Subcutaneous adipose tissue (tissue), 4 donors: Measurements from ENCODE around the gene STRBP. TPM values are rescaled to one million over a fixed set of nuclear protein-coding genes. Genes with fewer than 3 reads are reported as not detected.

Source experiments
- total RNA-seq, 4 donors: library from RNA; depleted of rRNA; stranded (reverse); fragments of >200 nt; gene quantifications; one replicate each; pipeline ENCODE4 v1.1.0, GENCODE V29; 2016
- TF ChIP-seq, protein P1 (sequence below): fragments of 450-650 bp; IDR thresholded peaks from one replicate; pipeline ENCODE4 v1.5.1; 2016; ENCODE audit warnings: low read depth, mild to moderate bottlenecking, control low read depth, antibody characterized with exemption, moderate library complexity

Gene STRBP
- total RNA-seq, 4 donors from 2014 or later, result 6.6 to 11.3 (median 10.0) TPM

DNA sequence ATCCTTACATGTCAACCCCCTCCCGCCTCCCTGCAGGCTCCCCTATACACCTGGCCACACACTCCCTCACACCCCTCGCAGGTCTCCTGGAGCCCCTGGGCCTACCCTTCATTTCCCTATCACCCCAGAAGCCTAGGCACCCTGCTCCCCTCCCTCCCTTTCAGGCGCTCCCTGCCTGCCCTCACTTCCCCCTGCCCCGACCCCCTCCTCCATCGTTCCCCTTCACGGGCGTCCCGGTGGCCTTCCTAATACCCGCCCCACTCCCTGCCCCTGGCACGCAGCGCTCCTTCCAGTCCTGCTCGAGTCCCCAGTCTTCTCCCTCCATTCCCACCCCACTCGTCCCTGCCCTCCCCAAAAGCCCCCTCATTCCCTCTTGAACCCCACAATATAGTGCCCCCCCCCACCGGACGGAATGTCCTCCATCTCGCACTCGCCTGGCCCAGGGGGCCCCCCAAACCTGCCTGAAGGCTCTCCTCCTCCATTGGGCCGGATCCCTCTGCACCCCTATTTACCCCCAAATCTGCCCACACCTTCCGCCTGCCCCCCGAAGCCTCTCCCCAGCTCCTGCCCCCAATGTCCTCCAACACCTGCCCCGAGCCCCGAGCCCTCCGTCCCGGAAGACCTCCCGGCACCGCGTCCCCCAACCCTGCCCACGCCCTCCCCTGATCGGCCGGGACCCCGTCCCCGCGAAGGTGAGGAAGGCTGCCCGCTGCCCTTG is 746 bp downstream of the STRBP start:
- TF ChIP-seq, protein P1, sequence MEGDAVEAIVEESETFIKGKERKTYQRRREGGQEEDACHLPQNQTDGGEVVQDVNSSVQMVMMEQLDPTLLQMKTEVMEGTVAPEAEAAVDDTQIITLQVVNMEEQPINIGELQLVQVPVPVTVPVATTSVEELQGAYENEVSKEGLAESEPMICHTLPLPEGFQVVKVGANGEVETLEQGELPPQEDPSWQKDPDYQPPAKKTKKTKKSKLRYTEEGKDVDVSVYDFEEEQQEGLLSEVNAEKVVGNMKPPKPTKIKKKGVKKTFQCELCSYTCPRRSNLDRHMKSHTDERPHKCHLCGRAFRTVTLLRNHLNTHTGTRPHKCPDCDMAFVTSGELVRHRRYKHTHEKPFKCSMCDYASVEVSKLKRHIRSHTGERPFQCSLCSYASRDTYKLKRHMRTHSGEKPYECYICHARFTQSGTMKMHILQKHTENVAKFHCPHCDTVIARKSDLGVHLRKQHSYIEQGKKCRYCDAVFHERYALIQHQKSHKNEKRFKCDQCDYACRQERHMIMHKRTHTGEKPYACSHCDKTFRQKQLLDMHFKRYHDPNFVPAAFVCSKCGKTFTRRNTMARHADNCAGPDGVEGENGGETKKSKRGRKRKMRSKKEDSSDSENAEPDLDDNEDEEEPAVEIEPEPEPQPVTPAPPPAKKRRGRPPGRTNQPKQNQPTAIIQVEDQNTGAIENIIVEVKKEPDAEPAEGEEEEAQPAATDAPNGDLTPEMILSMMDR, result no peak

- TF ChIP-seq, protein P1, result no peak
These were observed 1.6 kb downstream of the STRBP start for GRCh38 chr9:123266655-123267399.

GRCh38 chr9:123265833-123266232 is 2.6 kb downstream of the STRBP start:
- TF ChIP-seq, protein P1, result no peak

DNA sequence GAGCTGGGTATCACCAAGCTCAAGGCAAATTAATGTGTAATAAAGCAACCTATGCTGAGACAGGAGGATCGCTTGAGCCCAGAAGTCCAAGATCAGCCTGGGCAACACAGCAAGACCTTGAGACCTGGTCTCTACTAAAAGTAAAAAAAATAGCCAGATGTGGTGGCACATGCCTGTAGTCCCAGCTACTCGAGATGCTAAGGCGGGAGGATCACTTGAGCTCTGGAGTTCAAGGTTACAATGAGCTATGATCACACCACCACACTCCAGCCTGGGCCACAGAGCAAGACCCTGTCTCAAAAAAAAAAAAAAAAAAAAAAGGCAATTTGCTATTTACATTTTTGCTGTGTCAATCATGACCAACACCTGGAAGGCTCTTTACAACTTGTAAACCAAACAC is 5.2 kb downstream of the STRBP start:
- TF ChIP-seq, protein P1, result no peak

GRCh38 chr9:123262338-123262737 is 6.0 kb downstream of the STRBP start:
- TF ChIP-seq, protein P1, result no peak

- TF ChIP-seq, protein P1, result no peak
These were observed 7.2 kb downstream of the STRBP start for GRCh38 chr9:123261006-123261677.

DNA sequence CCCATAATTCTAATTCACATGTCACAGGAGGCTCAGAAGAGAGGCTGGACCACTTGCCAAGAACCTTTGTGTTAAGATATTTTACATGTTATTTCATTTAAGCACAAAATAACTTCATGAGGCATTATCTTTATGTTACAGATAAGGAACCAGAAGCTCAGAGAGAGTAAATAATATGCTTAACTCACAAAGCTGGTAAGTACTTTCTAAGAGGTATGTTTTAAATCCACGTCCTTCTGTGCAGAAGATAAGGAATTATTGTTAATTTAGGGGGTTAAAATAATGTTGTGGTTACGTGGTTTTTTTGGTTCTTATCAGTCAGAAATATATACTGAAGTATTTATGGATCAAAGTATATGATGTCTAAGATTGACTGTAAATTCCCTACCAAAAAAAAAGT is 8.0 kb downstream of the STRBP start:
- TF ChIP-seq, protein P1, result no peak
